Activated T-cell treated with anti-CD3 and anti-CD28 coated beads, Interleukin-2, amount 50 U/mL, for 48 hours (primary cell): Measurements from ENCODE around the gene TTC7B.
"Not testable (repeated sequence)": the region's sequence is repeated elsewhere in the genome, so short reads cannot be mapped to it uniquely, and the experiment has no call there.

ENCODE experiments used
- DNase-seq, 2 experiments: peaks; one replicate each; pipeline ENCODE4 v3.0.0-alpha.2; 2020

TTC7B gene

GRCh38 chr14:90815822-90816662, at the start of gene TTC7B:
Gene TTC7B (minus strand): TSS chr14:90816430. CDS start chr14:90816295, 135 bp downstream.
- peak; percentile 42 to 57 for DNase-seq

DNA sequence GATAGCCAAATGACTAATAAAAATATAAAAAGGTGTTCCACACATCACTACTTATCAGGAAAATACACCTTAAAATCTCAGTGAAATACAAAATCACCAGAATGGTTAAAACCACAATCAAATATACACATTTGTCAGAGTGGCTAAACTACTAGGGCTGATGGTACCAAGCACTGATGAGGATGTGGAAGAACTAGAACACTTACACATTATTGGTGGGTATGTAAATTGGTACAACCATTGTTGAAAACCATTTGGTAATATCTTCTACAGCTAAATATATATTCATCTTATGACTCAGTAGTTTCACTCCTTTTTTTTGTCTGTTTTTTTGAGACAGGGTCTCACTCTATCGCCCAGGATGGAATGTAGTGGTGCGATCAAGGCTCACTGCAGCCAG, 48.5 kb upstream of the TTC7B start:
- DNase-seq, result no peak

DNA sequence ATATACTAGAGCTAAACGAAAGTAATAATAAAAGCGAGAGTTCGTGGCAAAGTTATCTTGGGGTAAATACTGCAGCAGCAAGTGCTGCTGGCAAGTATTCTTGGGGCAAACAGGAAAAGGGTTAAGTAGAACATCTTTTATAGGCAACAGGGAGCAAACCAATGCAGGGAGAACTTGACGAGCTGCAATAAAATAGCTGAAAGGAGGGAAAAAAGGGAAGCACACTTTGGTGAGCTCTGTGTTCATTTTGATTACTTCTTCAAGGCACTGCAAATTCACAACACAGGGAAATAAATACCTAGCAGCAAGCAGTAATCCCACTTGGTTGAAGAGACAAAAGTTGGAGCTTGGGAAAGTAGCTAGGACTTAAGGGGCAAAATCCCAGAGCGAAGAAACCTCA, 42.3 kb upstream of the TTC7B start:
- DNase-seq, result no peak

- no peak for DNase-seq
These were observed 41.6 kb upstream of the TTC7B start for GRCh38 chr14:90857866-90858265.

DNA sequence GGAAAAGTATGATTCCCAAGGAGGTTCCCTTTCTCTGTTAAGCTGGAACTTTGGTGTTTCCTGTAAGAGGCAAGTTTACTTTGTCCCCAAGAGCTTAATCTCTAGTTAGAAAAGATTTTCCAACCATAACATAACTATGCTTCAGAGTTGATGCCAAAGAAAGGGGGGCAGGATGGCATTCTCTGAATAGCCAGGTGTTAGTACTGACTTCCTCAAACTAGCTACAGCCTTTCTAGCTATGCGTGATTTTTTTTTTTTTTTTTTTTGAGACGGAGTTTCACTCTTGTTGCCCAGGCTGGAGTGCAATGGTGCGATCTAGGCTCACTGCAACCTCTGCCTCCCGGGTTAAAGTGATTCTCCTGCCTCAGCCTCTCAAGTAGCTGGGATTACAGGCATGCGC, 39.9 kb upstream of the TTC7B start:
- DNase-seq, result not testable (repeated sequence)

- DNase-seq, result no peak
These were observed 36.9 kb upstream of the TTC7B start for GRCh38 chr14:90853116-90853515.

DNA sequence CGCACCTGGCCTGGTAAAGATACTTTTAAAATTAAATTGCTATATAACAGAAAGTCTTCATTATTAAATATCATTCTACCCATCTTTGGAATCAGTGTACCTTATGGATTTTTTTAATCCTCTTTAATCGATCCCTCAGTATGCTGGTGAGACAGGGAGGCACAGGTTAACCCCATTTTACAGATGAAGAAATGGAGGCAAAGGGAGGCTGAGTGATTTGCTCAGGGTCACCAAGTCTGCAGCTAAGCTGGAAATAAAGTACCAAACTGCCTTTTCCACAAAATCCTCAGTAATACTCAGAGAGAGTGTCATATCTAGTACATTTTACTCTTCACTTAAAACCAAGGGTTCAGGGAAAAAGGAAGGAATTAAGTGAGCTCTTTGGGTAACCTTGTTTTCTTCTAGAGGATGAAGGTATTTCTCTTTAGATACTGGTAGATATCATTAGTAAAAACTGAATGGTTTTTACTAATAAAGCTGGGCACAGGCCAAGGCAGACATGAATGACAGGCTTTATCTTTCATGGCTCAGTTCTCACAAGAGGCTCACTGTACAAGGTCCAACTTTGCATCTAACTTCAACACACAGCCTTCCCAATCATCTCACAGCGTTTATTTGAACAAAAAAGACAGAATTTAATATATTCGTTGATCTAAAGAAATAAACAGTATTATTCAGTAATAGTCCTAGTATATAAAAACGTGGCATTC, 35.3 kb upstream of the TTC7B start:
- DNase-seq, result no peak

DNA sequence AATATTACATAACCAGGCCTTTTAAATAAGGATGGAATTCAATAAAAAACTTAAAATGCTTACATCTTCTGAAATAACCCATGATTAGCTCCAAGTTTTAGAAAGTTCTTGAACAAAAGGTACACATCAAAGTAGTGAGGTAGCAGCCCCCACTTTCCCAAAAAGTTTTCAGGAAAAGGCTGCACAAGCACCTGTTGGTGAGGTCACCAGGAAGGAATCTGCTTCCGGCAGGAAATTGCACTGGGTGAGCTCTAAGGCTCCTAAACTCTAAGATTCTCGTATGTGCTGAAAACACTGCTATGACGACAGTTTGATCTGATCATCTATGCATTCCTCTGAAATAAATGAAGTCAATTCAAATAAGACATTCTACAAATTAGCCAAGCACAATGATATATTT, 34.3 kb upstream of the TTC7B start:
- no peak for DNase-seq

DNA sequence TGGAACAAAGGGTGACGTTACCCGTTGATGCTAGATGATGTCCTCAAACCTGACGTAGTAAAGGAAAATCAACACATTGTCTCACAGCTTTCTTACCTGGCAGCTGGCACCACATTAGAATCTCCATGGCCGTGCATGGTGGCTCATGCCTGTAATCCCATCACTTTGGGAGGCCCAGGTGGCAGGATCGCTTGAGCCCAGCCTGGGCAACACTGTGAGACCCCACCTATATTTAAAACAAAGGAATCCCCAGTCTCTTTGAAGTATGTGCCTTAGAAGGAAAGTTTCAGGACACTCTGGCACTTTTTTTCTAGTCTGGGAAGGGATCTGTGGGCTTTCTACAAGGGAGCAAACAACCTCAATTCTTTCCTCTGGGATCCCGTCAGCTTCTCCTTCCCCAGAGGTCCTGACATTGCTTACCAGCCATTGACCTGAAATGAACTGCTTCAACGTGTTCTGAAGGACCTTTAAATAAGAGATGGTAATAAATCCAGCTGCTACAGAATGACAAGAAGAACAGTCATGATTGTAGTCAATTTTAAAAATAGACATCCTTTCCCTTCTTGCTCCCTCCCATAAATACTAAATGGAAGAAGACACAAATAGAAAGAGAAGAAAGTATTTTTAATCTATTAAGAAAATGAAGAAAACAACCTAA, 33.7 kb upstream of the TTC7B start:
- DNase-seq, result no peak

DNA sequence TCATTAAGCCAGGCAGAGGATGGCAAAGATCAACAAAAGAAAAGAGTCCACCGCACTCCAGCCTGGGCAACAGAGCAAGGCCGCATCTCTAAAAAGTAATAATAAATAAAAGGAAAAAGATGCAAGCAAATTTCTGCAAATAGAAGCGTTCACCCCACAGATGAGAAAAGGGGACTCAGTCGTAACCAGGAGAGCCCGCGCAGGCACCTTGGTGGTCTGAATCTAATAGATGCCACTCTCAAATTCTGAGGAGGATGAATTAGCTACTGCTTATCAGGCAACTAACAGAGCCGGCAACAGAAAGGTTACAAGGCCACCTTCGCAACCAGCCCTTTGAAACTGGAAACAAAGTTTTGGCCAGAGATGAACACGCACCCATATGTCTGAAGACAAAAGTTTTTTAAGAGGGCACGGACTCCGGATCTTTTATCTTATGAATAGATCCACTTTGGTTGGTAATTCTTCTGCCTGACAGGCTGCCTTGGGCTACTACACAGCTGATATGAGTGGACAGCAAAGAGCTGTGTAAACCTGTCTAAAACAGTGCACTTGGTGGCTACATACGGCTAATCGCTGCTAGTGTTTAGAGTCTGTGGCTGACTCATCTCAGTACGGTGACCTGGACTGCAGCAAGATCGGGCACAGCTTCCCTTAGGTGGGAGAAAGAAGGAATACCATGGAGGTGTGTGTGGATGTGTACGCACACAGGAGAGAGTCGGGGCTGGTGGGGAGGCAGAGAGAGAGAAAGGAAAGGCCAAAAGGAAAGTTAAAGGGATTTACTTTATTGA, 32.9 kb upstream of the TTC7B start:
- DNase-seq, result no peak

DNA sequence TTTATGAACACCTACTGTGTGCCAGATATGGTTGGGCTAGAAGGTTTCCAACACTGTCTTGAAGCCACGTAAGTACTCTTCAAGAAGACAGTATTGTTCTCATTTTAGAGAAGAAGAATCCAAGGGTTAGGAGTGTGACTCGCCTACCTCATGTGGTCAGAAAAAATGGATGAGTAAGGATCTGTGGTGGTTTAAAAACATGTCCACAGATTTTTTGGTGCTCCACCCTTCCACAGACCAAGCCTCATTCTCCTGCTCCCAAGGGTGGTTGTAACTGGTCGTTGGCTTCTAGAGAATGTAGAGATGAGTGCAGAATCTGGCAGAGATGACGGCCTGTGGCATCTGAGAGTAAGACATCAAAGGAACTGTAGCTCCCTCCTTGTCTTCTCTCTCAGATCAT, 30.3 kb upstream of the TTC7B start:
- no peak for DNase-seq

DNA sequence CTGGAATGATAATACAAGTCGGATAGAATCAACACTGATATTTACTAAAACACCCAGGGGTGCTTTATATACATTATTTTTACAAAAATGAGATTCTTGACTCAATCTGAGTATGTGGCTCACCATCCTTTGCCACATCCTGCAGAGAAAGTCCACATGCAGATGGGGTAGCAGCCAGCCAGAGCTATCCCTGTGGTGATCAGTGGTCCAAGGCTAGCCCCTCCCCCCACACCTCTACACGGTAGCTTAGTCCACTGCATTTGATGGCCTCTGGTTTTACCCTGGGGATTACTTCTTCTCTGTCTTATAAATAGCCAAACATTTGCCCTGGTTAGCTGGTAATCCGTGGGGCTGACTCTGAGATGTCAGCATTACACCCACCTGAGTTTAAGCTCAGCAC, 28.1 kb upstream of the TTC7B start:
- DNase-seq, result no peak

- DNase-seq, result no peak
These were observed 26.5 kb upstream of the TTC7B start for GRCh38 chr14:90842726-90843125.

GRCh38 chr14:90840667-90841066, 24.4 kb upstream of the TTC7B start:
- not testable (repeated sequence) for DNase-seq

DNA sequence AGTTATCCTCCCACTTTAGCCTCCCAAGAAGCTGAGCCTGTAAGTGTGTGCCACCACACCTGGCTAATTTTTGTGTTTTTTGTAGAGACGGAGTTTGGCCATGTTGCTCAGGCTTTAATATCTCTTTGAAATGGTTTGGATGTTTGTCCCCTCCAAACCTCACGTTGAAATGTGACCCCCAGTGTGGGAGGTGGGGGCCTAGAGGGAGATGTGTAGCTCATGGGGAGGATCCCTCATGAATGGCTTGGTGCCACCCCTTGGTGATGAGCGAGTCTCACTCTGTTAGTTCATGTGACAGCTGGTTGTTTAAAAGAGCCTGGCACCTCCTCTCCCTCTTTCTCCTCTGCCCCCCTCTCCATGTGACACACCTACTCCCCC, 23.6 kb upstream of the TTC7B start:
- DNase-seq, result no peak

DNA sequence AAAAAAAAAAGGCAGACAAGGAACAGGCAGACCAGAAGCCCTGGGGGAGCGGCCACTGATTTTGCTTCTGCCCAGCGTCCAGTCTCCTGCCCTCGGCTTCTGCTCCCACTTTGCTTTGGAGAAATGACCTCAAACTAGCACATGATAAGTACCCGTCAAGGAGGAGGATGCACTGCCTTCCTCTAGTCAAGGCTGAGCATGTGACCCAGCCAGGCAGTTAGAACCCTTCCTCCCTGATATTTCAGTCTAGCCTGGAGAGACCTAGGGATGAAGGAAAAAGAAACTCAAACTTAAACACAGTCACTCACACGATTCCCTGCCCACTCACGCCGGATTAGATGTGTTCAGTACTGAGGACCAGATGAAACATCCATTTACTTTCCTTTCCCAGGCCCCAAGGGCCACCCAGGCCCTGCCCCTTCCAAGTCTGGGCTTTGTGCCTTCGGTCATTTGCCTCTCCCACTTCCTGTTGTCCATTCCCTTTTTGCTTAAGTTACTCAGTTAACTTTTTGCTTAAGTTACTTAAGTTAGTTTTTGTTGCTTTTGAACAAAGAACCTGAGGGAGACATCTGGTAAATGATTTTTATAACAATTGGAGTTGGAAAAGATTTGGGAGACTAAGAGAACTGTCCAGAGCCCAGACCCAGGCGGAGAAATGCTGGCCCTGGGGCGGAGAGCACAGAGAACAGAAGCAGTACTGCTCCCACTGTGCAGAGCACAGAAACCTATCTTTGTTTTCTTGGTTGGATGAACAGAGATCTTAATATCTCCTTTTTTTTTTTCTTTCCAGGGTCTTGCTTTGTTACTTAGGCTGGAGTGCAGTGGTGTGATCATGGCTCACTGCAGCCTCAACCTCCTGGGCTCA, 23.0 kb upstream of the TTC7B start:
- DNase-seq, result no peak

DNA sequence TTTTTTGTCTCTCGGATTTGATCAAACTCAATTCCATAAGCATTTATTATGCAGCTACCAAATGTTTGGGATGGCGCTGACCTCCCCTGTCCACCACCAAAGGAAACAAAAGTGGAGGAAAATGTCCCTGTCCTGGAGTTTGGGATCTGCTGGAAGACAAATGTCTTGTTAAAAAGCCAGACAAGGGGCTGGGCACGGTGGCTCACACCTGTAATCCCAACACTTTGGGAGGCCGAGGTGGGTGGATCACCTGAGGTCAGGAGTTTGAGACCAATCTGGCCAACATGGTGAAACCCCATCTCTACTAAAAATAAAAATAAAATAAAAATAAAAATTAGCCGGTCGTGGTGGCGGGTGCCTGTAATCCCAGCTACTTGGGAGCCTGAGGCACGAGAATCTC, 22.3 kb upstream of the TTC7B start:
- DNase-seq, result not testable (repeated sequence)

- DNase-seq, result no peak
These were observed 21.1 kb upstream of the TTC7B start for GRCh38 chr14:90837355-90837754.

DNA sequence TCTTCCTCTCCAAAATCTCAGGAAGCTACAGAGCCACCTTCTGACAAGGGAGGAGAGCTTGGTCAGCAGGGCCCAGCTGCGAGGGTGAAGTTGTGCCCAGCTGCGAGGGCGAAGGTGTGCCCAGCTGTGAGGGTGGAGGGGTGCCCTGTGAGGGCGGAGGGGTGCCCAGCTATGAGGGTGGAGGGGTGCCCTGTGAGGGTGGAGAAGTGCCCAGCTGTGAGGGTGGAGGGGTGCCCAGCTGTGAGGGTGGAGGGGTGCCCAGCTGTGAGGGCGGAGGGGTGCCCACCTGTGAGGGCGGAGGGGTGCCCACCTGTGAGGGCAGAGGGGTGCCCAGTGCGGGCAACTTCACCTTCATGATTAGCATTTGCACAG, 20.4 kb upstream of the TTC7B start:
- DNase-seq, result no peak

DNA sequence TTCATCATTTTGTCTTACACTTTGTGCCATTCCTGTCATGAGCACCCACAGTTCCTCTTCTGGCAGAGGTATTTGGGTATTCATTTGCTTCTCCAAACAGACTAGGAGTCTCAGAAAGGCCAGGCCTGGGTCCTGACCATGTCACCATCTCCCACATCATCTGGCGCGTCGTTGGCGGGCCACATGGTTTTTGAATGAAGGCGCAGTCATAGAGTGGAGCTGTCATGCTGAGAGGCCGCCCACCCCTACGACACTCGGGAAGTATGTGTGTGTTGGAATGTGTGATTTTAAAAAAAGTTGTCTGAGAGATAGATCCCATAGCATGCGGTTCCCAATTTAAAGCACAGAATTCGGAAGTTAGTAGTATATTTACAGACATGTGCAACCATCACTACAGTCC, 15.6 kb upstream of the TTC7B start:
- no peak for DNase-seq

GRCh38 chr14:90830931-90831701, 14.9 kb upstream of the TTC7B start:
- no peak for DNase-seq
